ENCODE measurements around the gene AP5S1. TPM values are rescaled to one million over a fixed set of nuclear protein-coding genes. Genes with fewer than 3 reads are reported as not detected.

AP5S1 gene
- polyA plus RNA-seq, 1 experiment = 7.8 TPM

- CTCF ChIA-PET = interaction anchor here (1.0 to 2.1 kb wide), 5 partner anchors 10 to 58 kb away, joined by 3 to 18 read pairs (median 3); partner anchors contain the start of genes AP5S1 and CENPB
- no peak for DNase-seq (ENCODE audit: low read depth, low spot score)
- POLR2A ChIA-PET = interaction anchor here (1.2 to 1.5 kb wide), 6 partner anchors 8 to 110 kb away, joined by 3 to 20 read pairs (median 5); partner anchors contain the start of gene AP5S1
Measured at GRCh38 chr20:3796477-3797225, 23.7 kb upstream of the AP5S1 start.

GRCh38 chr20:3797226-3797545 is 23.2 kb upstream of the AP5S1 start:
- Histone ChIP-seq H3K4me3 (ENCODE audit: low read depth, low read length) (peak overlapping the region; percentile 82), H3K9me3 (ENCODE audit: control insufficient read depth, insufficient read depth, low read length) (no peaks in the 10 kb centered on the region; the same call in 1 of the 2 replicates), H3K27ac (ENCODE audit: low read depth, low read length) (peak overlapping the region; percentile 68), H3K27me3 (ENCODE audit: control insufficient read depth, insufficient read depth, low read length) (no peaks in the 10 kb centered on the region)
- ChIA-PET CTCF (interaction anchor here (1.7 kb wide), 1 partner anchor 10 kb away, joined by 6 read pairs; the partner anchor contains the start of gene CENPB), POLR2A (no interaction called here)
- DNase-seq (ENCODE audit: low read depth, low spot score) = no peak
- TF ChIP-seq, protein P1, sequence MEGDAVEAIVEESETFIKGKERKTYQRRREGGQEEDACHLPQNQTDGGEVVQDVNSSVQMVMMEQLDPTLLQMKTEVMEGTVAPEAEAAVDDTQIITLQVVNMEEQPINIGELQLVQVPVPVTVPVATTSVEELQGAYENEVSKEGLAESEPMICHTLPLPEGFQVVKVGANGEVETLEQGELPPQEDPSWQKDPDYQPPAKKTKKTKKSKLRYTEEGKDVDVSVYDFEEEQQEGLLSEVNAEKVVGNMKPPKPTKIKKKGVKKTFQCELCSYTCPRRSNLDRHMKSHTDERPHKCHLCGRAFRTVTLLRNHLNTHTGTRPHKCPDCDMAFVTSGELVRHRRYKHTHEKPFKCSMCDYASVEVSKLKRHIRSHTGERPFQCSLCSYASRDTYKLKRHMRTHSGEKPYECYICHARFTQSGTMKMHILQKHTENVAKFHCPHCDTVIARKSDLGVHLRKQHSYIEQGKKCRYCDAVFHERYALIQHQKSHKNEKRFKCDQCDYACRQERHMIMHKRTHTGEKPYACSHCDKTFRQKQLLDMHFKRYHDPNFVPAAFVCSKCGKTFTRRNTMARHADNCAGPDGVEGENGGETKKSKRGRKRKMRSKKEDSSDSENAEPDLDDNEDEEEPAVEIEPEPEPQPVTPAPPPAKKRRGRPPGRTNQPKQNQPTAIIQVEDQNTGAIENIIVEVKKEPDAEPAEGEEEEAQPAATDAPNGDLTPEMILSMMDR (IDR thresholded peaks at IDR 0.05; ENCODE audit: low read depth, low read length) = no peak

More at GRCh38 chr20:3796477-3797225, 23.7 kb upstream of the AP5S1 start:
- TF ChIP-seq, protein P1 (IDR thresholded peaks at IDR 0.05; ENCODE audit: low read depth, low read length) = no peak
- peak overlapping the region; percentile 68 for H3K27ac ChIP-seq (ENCODE audit: low read depth, low read length)
- H3K9me3 ChIP-seq (ENCODE audit: control insufficient read depth, insufficient read depth, low read length) = no peaks in the 10 kb centered on the region; the same call in 1 of the 2 replicates
- H3K27me3 ChIP-seq (ENCODE audit: control insufficient read depth, insufficient read depth, low read length) = no peaks in the 10 kb centered on the region
- peak overlapping the region; percentile 82 for H3K4me3 ChIP-seq (ENCODE audit: low read depth, low read length)

DNA sequence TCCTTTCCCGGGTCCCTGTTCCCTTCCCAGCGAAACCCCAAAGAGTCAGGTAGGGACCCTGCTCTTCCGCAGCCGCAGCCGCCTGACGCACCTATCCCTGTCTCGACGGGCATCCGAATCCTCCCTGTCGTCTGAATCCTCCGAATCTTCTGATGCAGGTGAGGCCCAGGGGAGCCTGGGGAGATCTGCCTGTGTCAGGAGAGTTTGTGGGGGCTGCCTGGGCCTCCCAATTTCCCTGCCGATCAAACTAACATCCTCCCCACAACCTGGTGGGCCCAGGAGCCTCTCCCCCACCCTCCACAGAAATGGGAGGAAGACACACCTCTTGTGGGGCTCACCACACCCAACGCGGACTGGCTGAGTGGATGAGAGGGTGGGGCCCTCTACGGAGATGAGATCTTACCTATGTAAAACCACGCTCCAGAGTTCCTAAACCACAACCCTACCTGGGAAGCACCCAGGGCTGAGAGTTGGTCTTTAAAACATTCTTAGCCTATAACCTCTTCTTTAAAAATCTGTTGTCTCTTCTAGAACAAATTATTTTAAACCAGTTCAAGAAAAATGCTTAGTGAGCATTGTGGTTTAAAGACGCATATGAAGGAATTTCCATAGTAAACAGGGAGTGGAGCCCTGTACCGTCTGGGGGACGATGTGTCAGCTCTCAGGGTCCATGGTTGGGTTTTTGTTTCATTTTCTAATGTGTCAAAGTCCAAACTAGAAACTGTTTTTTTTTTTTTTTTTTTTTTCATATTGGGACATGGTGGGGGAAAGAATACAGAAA is 22.6 kb upstream of the AP5S1 start:
- peak overlapping the region; percentile 68 for H3K27ac ChIP-seq (ENCODE audit: low read depth, low read length)
- CTCF ChIA-PET = no interaction called here
- DNase-seq (ENCODE audit: low read depth, low spot score) = no peak
- no peaks in the 10 kb centered on the region; the same call in 1 of the 2 replicates for H3K9me3 ChIP-seq (ENCODE audit: control insufficient read depth, insufficient read depth, low read length)
- TF ChIP-seq, protein P1 (IDR thresholded peaks at IDR 0.05; ENCODE audit: low read depth, low read length) = no peak
- H3K27me3 ChIP-seq (ENCODE audit: control insufficient read depth, insufficient read depth, low read length) = no peaks in the 10 kb centered on the region
- POLR2A ChIA-PET = interaction anchor here (0.7 kb wide), 1 partner anchor 26 kb away, joined by 6 read pairs; no protein-coding TSS in a partner anchor
- peak overlapping the region; percentile 82 for H3K4me3 ChIP-seq (ENCODE audit: low read depth, low read length)

DNA sequence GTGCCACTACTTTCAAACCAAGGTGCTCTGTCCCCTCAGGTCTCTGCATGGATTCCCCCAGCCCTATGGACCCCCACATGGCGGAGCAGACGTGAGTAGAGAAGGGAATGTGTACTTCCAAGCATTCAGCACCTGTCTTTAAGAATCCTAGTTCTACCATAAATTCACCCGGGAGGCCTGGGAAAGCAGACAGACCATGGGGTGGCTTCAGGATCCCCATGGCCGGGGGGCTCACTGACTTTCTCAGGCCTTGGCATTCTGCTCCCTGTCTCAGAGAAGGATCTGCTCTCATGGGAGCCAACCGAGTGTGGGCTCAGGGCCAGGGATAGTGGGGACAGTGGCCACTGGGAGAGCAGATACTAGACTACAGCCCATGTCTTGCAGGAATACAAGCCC is 22.0 kb upstream of the AP5S1 start:
- Histone ChIP-seq H3K4me3 (ENCODE audit: low read depth, low read length) (peak overlapping the region; percentile 82), H3K9me3 (ENCODE audit: control insufficient read depth, insufficient read depth, low read length) (no peaks in the 10 kb centered on the region; the same call in 1 of the 2 replicates), H3K27ac (ENCODE audit: low read depth, low read length) (peak overlapping the region; percentile 68), H3K27me3 (ENCODE audit: control insufficient read depth, insufficient read depth, low read length) (no peaks in the 10 kb centered on the region)
- DNase-seq (ENCODE audit: low read depth, low spot score) = no peak
- TF ChIP-seq, protein P1 (IDR thresholded peaks at IDR 0.05; ENCODE audit: low read depth, low read length) = no peak
- ChIA-PET POLR2A (interaction anchor here (0.7 kb wide), 1 partner anchor 26 kb away, joined by 6 read pairs; no protein-coding TSS in a partner anchor), CTCF (no interaction called here)

Data from AG04450 (cell line).